ENCODE data around the gene IL5RA.

The IL5RA gene

GRCh38 chr3:3064297-3064696, 45.9 kb downstream of the IL5RA start:
- no peak for DNase-seq

GRCh38 chr3:3059645-3060044, 50.5 kb downstream of the IL5RA start:
- no peak for DNase-seq

GRCh38 chr3:3053974-3054373, 56.2 kb downstream of the IL5RA start:
- peak; percentile 64 for DNase-seq

GRCh38 chr3:3038201-3038991, 71.8 kb downstream of the IL5RA start:
- DNase-seq, result peak; percentile 85

- no peak for DNase-seq
Observed at GRCh38 chr3:3037156-3037555, 73.0 kb downstream of the IL5RA start.

- DNase-seq, result no peak
Observed at GRCh38 chr3:3031326-3031725, 78.8 kb downstream of the IL5RA start.

GRCh38 chr3:3027976-3028567, 82.1 kb downstream of the IL5RA start:
- no peak for DNase-seq

- DNase-seq, result no peak
Observed at GRCh38 chr3:3023111-3023745, 86.9 kb downstream of the IL5RA start.

- no peak for DNase-seq
Observed at GRCh38 chr3:3020209-3020608, 90.0 kb downstream of the IL5RA start.

Measured in islet precursor cell (in vitro differentiated cells).